GM23248 (cell line): ENCODE data around the gene CCDC15. TPM values are rescaled to one million over a fixed set of nuclear protein-coding genes. Genes with fewer than 3 reads are reported as not detected.
"Not testable (repeated sequence)": the region's sequence is repeated elsewhere in the genome, so short reads cannot be mapped to it uniquely, and the experiment has no call there.

ENCODE experiments used
- DNase-seq: peaks from one replicate; pipeline ENCODE4 v3.0.0-alpha.2; 2015
- H2AFZ ChIP-seq: fragments of 200-600 bp; sonication (generic); 2 replicates; pipeline ENCODE4 v1.6.1; 2016; ENCODE audit warnings: antibody characterized with exemption
- H3F3A ChIP-seq: fragments of 200-600 bp; sonication (generic); 2 replicates; pipeline ENCODE4 v1.6.1; 2016; ENCODE audit warnings: mild to moderate bottlenecking, antibody characterized with exemption, mixed run types; ENCODE audit not compliant: insufficient read depth
- H3K27ac ChIP-seq: fragments of 200-600 bp; sonication (generic); 2 replicates; pipeline ENCODE4 v1.5.1; 2016; ENCODE audit warnings: mild to moderate bottlenecking
- H3K27me3 ChIP-seq: fragments of 200-600 bp; sonication (generic); replicated peaks from 2 replicates; pipeline ENCODE4 v1.6.1; 2016; ENCODE audit warnings: mild to moderate bottlenecking; ENCODE audit not compliant: insufficient read depth
- H3K36me3 ChIP-seq: fragments of 200-600 bp; sonication (generic); 2 replicates; pipeline ENCODE4 v1.6.1; 2016; ENCODE audit warnings: low read depth, mild to moderate bottlenecking
- H3K4me1 ChIP-seq: fragments of 200-600 bp; sonication (generic); 2 replicates; pipeline ENCODE4 v1.6.1; 2016; ENCODE audit warnings: mild to moderate bottlenecking; ENCODE audit not compliant: insufficient read depth
- H3K4me2 ChIP-seq: fragments of 200-600 bp; sonication (generic); one replicate; pipeline ENCODE4 v1.6.1; 2016; ENCODE audit warnings: mild to moderate bottlenecking; ENCODE audit not compliant: unreplicated experiment
- H3K4me3 ChIP-seq: fragments of 200-600 bp; sonication (generic); 2 replicates; pipeline ENCODE4 v1.5.1; 2016; ENCODE audit warnings: mild to moderate bottlenecking
- H3K79me2 ChIP-seq: fragments of 200-600 bp; sonication (generic); 2 replicates; pipeline ENCODE4 v1.6.1; 2016; ENCODE audit warnings: mild to moderate bottlenecking; ENCODE audit not compliant: insufficient read depth
- H3K9ac ChIP-seq: fragments of 200-600 bp; sonication (generic); 2 replicates; pipeline ENCODE4 v1.6.1; 2016; ENCODE audit warnings: mild to moderate bottlenecking
- H3K9me2 ChIP-seq: fragments of 200-600 bp; sonication (generic); 2 replicates; pipeline ENCODE4 v1.6.1; 2016; ENCODE audit warnings: mixed run types, mild to moderate bottlenecking, moderate library complexity; ENCODE audit not compliant: insufficient read depth
- H3K9me3 ChIP-seq: fragments of 200-600 bp; sonication (generic); one replicate; pipeline ENCODE4 v1.6.1; 2017; ENCODE audit warnings: low read depth
- H4K20me1 ChIP-seq: fragments of 200-600 bp; sonication (generic); 2 replicates; pipeline ENCODE4 v1.6.0; 2016; ENCODE audit not compliant: insufficient read depth
- EZH2 ChIP-seq: fragments of 200-600 bp; sonication (generic); IDR thresholded peaks from 2 replicates; pipeline ENCODE4 v1.6.1; 2018; ENCODE audit warnings: antibody characterized with exemption, mild to moderate bottlenecking; ENCODE audit not compliant: insufficient read depth, poor library complexity, severe bottlenecking
- EZH2phosphoT487 ChIP-seq: fragments of 200-600 bp; sonication (generic); IDR thresholded peaks from 2 replicates; pipeline ENCODE4 v1.6.1; 2018; ENCODE audit warnings: antibody characterized with exemption, moderate library complexity, mild to moderate bottlenecking, low read depth; ENCODE audit not compliant: insufficient read depth
- WGBS, 2 experiments: methylation state at CpG; one replicate each; pipeline ENCODE4 v1.1.6; 2015 to 2017; ENCODE audit warnings: low lambda C conversion rate in 2 of 2, low coverage in 1 of 2; ENCODE audit errors: missing lambda C conversion rate in 2 of 2; 5-methylcytosine and 5-hydroxymethylcytosine counted together
- in situ Hi-C: fragments of 300-500 bp; cut with MboI; formaldehyde crosslinking; loops from 2 replicates; pipeline ENCODE4 v1.15.0; 2020
- polyA plus RNA-seq: library from polyadenylated mRNA; unstranded; fragments of >200 nt; fragmentation: Nextera tagmentation; extraction: Ambion mirVana; gene quantifications from 2 replicates; pipeline ENCODE4 v1.2.1, GENCODE V29; 2016
- total RNA-seq: library from RNA; depleted of rRNA; stranded (reverse); fragments of >200 nt; shearing (Covaris generic); gene quantifications from 2 replicates; pipeline ENCODE4 v1.2.3, GENCODE V29; 2014; rRNA removed

Gene CCDC15
- total and polyA plus RNA-seq, 2 experiments from 2014 or later: 0.97 to 1.6 TPM

DNA sequence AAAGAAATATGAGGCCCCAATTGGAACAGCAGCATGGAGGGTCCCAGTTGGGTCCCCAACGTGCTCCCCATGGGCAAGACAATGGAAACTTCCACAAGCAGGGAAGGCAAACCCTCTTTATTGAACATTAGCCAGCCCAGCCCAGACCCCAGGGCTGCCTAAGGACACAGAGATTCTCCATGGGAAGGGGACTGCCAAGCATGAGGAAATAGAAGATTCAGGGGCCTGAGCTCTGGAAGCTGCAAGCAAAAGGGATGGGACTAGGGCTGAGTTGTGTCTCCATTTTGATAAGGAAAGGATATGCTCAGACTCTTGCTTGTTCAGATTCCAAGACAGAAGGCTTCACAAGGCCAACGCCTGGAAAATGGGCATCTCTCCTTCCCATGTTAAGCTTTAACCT, 134.1 kb downstream of the CCDC15 start:
- in situ Hi-C loops: loop anchor here (10.0 kb wide), 1 partner anchor 257 kb away; no protein-coding TSS in a partner anchor
- Histone ChIP-seq H2AFZ (no peak overlapping the region), H3K27me3 (no peaks in the 10 kb centered on the region), H4K20me1 (no peaks in the 10 kb centered on the region), H3K79me2 (no peaks in the 10 kb centered on the region), H3K9ac (no peak overlapping the region), H3K36me3 (no peaks in the 10 kb centered on the region), H3K9me2 (no peaks in the 10 kb centered on the region), H3K4me3 (no peak overlapping the region), H3K9me3 (no peaks in the 10 kb centered on the region), H3K27ac (no peak overlapping the region), H3K4me2 (no peak overlapping the region), H3F3A (no peaks in the 10 kb centered on the region), H3K4me1 (peaks cover 21% of the 10 kb centered on the region)
- WGBS, 2 experiments: 72 to 78% methylated on average over 2 of the region's 2 CpGs
- TF ChIP-seq EZH2: no peak
- no peak for TF ChIP-seq EZH2phosphoT487
- no peak for DNase-seq

DNA sequence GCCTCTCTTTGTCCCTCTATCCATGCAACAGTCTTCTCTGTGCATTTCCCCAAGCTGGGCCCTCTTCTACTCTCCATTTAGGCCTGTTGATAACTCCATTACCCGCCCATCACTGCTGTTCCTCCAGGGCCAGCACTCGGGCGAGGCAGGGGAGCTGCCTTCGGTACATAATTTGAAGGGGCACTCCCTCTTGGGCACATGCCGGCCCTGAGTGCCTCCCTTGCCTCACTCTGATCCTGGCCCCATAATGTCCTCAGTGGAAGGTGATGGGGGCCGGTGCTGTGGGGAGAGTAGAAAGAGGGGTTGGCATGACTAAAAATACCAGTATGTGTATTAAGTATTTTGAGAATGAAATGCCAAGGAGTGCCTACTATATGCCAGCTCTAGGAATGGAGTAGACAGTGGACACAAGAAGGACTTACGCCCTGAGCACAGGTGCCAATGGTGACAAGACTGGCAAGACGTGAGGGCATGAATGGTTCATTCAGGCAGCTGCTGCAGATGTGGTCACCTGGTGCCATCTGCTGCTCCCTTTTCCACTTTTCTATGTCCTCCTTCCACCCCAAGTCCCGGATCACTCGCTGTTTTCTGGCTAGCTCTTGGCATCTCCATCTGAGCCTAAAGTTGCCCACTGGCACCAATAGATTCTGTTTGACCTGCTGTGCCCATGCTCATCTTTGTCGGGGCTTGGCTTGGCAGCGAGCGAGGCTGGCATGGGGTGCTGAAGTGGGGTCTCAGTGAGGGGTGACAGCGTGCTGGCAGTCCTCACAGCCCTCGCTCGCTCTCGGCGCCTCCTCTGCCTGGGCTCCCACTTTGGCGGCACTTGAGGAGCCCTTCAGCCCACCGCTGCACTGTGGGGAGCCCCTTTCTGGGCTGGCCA, 134.8 kb downstream of the CCDC15 start:
- no peak for DNase-seq
- Histone ChIP-seq H3K9me3 (no peaks in the 10 kb centered on the region), H2AFZ (no peak overlapping the region), H3K36me3 (no peaks in the 10 kb centered on the region), H3K4me1 (peaks cover 16% of the 10 kb centered on the region), H3K9me2 (no peaks in the 10 kb centered on the region), H4K20me1 (no peaks in the 10 kb centered on the region), H3F3A (no peaks in the 10 kb centered on the region), H3K9ac (no peak overlapping the region), H3K4me2 (no peak overlapping the region), H3K27me3 (no peaks in the 10 kb centered on the region), H3K27ac (no peak overlapping the region), H3K4me3 (no peak overlapping the region), H3K79me2 (no peaks in the 10 kb centered on the region)
- TF ChIP-seq EZH2phosphoT487 (no peak), EZH2 (no peak)
- in situ Hi-C loops: loop anchor here (10.0 kb wide), 1 partner anchor 256 kb away; no protein-coding TSS in a partner anchor
- WGBS, 2 experiments: 81 to 82% methylated on average over 20 of the region's 20 CpGs

DNA sequence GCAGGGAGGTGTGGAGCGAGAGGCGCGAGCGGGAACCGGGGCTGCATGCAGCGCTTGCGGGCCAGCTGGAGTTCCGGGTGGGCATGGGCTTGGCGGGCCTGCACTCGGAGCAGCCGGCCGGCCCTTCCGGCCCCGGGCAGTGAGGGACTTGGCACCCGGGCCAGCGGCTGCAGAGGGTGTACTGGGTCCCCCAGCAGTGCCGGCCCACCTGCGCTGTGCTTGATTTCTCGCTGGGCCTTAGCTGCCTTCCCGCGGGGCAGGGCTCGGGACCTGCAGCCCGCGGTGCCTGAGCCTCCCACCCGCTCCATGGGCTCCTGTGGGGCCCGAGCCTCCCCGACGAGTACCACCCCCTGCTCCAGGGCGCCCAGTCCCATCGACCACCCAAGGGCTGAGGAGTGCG, 135.5 kb downstream of the CCDC15 start:
- H3K9ac ChIP-seq, H3K27ac ChIP-seq, H3K4me2 ChIP-seq, H3K4me3 ChIP-seq, H2AFZ ChIP-seq, DNase-seq, H3K9me2 ChIP-seq, H3K36me3 ChIP-seq, H3K27me3 ChIP-seq, H4K20me1 ChIP-seq, H3K79me2 ChIP-seq, H3K9me3 ChIP-seq, H3F3A ChIP-seq: not testable (repeated sequence)
- H3K4me1 ChIP-seq: peaks cover 16% of the 10 kb centered on the region
- WGBS, 2 experiments: 90 to 91% methylated on average over 16 to 27 of the region's 31 CpGs
- in situ Hi-C loops: loop anchor here (10.0 kb wide), 1 partner anchor 255 kb away; no protein-coding TSS in a partner anchor

DNA sequence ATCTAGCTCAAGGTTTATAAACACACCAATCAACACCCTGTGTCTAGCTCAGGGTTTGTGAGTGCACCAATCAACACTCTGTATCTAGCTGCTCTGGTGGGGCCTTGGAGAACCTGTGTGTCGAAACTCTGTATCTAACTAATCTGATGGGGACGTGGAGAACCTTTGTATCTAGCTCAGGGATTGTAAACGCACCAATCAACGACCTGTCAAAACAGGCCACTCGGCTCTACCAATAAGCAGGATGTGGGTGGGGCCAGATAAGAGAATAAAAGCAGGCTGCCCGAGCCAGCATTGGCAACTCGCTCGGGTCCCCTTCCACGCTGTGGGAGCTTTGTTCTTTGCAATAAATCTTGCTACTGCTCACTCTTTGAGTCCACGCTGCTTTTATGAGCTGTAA, 136.1 kb downstream of the CCDC15 start:
- H3K27ac ChIP-seq, H3K36me3 ChIP-seq, H2AFZ ChIP-seq, H4K20me1 ChIP-seq, H3K79me2 ChIP-seq, in situ Hi-C loops, DNase-seq, H3K9ac ChIP-seq, H3K9me3 ChIP-seq, H3K4me2 ChIP-seq, H3K27me3 ChIP-seq, H3F3A ChIP-seq, H3K4me3 ChIP-seq, H3K9me2 ChIP-seq: not testable (repeated sequence)
- WGBS, 2 experiments: 85 to 87% methylated on average over 10 of the region's 10 CpGs
- H3K4me1 ChIP-seq: peaks cover 16% of the 10 kb centered on the region

DNA sequence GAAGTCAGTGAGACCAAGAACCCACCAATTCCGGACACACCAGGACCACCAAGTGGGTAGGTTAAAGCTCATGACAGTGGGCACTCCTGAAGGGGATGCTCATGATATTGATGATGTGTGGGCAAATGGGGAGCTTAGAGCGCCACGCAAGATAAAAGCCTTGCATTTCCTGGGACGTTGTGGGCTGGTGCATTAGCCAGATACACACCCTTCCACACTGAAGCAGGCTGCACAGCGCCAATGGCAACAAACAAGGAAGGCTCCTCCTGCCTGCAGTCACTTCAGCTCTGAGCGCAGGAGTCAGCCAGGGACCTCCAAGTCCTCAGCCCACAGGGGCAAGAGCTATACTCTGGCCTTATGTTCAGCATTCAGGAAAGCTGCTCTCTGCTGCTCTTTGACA, 136.8 kb downstream of the CCDC15 start:
- no peaks in the 10 kb centered on the region for H3K27me3 ChIP-seq
- in situ Hi-C loops: no loop called here
- no peaks in the 10 kb centered on the region for H3K79me2 ChIP-seq
- TF ChIP-seq EZH2: no peak
- TF ChIP-seq EZH2phosphoT487: no peak
- WGBS, 2 experiments: 83 to 84% methylated on average over 6 of the region's 6 CpGs
- H3K4me1 ChIP-seq: peaks cover 16% of the 10 kb centered on the region
- H3K9ac ChIP-seq: no peak overlapping the region
- no peak for DNase-seq
- H3K36me3 ChIP-seq: 0 out of 2 replicates have a peak, but pooled peaks cover 2% of the 10 kb centered on the region
- H2AFZ ChIP-seq: no peak overlapping the region
- no peak overlapping the region for H3K4me3 ChIP-seq
- H3K9me2 ChIP-seq: no peaks in the 10 kb centered on the region
- no peaks in the 10 kb centered on the region for H4K20me1 ChIP-seq
- H3K9me3 ChIP-seq: no peaks in the 10 kb centered on the region
- no peaks in the 10 kb centered on the region for H3F3A ChIP-seq
- no peak overlapping the region for H3K4me2 ChIP-seq
- no peak overlapping the region for H3K27ac ChIP-seq

Other genes with a start within 250 kb of the CCDC15 start
- 0.32 TPM in 1 of 2 replicates, not detected in the other for gene NRGN, start 214.3 kb upstream of the CCDC15 start, total RNA-seq
- 0.23 and 0.29 TPM in 2 replicates for gene NRGN, start 214.3 kb upstream of the CCDC15 start, polyA plus RNA-seq
- gene VSIG2, start 201.9 kb upstream of the CCDC15 start, total RNA-seq: not detected in 2 replicates
- gene VSIG2, start 201.9 kb upstream of the CCDC15 start, polyA plus RNA-seq: not detected in 2 replicates
- gene ESAM, start 191.9 kb upstream of the CCDC15 start, total RNA-seq: not detected in 2 replicates
- not detected in 2 replicates for gene ESAM, start 191.9 kb upstream of the CCDC15 start, polyA plus RNA-seq
- gene MSANTD2, start 153.8 kb upstream of the CCDC15 start, total RNA-seq: 8.4 and 11.5 TPM in 2 replicates
- 4.5 and 6.0 TPM in 2 replicates for gene MSANTD2, start 153.8 kb upstream of the CCDC15 start, polyA plus RNA-seq
- 10.5 and 12.1 TPM in 2 replicates for gene ROBO3, start 88.8 kb upstream of the CCDC15 start, total RNA-seq
- gene ROBO3, start 88.8 kb upstream of the CCDC15 start, polyA plus RNA-seq: 9.9 and 12.1 TPM in 2 replicates
- gene ROBO4, start 56.3 kb upstream of the CCDC15 start, total RNA-seq: 0.51 and 1.3 TPM in 2 replicates
- gene ROBO4, start 56.3 kb upstream of the CCDC15 start, polyA plus RNA-seq: 0.53 and 1.1 TPM in 2 replicates
- not detected in 2 replicates for gene HEPN1, start 35.0 kb upstream of the CCDC15 start, total RNA-seq
- not detected in 2 replicates for gene HEPN1, start 35.0 kb upstream of the CCDC15 start, polyA plus RNA-seq
- not detected in 2 replicates for gene HEPACAM, start 18.2 kb upstream of the CCDC15 start, total RNA-seq
- gene HEPACAM, start 18.2 kb upstream of the CCDC15 start, polyA plus RNA-seq: not detected in 2 replicates
- 2.6 and 5.2 TPM in 2 replicates for gene SLC37A2, start 109.1 kb downstream of the CCDC15 start, total RNA-seq
- gene SLC37A2, start 109.1 kb downstream of the CCDC15 start, polyA plus RNA-seq: 1.2 and 1.7 TPM in 2 replicates
- 31.9 and 44.9 TPM in 2 replicates for gene TMEM218, start 157.4 kb downstream of the CCDC15 start, total RNA-seq
- gene TMEM218, start 157.4 kb downstream of the CCDC15 start, polyA plus RNA-seq: 30.1 and 32.8 TPM in 2 replicates
- 0.51 and 0.76 TPM in 2 replicates for gene PKNOX2, start 210.5 kb downstream of the CCDC15 start, total RNA-seq
- gene PKNOX2, start 210.5 kb downstream of the CCDC15 start, polyA plus RNA-seq: 0.08 and 0.21 TPM in 2 replicates